GM18867 (cell line): ENCODE data around the gene NMU.
"Not testable (repeated sequence)": the region's sequence is repeated elsewhere in the genome, so short reads cannot be mapped to it uniquely, and the experiment has no call there.

Source experiments
- ATAC-seq: cut with Tn5 transposase; IDR thresholded peaks from one replicate; pipeline ENCODE4 v1.9.1; 2021; ENCODE audit warnings: mild to moderate bottlenecking, moderate library complexity; ENCODE audit not compliant: unreplicated experiment

Gene NMU

DNA sequence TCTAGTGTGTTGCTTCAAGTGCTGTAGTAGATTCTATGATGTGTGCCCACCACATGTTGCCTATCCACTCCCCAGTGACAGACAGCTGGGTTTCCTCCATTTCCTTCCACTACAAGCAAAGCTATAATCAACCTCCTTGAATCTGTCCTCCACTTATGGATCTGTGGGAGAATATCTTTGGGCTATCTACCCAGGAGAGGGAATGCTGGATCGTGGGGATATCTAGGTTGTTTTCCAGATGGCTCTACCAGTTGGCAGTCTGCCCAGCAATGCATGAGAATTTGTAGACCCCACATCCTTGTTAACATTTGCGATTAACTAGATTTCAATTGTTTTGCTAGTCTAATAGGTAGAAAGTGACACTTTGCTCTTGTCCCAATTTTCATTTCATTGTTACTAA is 10.3 kb downstream of the NMU start:
- ATAC-seq, result no peak

DNA sequence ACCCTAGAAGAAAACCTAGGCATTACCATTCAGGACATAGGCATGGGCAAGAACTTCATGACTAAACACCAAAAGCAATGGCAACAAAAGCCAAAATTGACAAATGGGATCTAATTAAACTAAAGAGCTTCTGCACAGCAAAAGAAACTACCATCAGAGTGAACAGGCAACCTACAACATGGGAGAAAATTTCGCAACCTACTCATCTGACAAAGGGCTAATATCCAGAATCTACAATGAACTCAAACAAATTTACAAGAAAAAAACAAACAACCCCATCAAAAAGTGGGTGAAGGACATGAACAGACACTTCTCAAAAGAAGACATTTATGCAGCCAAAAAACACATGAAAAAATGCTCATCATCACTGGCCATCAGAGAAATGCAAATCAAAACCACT is 12.0 kb downstream of the NMU start:
- not testable (repeated sequence) for ATAC-seq

DNA sequence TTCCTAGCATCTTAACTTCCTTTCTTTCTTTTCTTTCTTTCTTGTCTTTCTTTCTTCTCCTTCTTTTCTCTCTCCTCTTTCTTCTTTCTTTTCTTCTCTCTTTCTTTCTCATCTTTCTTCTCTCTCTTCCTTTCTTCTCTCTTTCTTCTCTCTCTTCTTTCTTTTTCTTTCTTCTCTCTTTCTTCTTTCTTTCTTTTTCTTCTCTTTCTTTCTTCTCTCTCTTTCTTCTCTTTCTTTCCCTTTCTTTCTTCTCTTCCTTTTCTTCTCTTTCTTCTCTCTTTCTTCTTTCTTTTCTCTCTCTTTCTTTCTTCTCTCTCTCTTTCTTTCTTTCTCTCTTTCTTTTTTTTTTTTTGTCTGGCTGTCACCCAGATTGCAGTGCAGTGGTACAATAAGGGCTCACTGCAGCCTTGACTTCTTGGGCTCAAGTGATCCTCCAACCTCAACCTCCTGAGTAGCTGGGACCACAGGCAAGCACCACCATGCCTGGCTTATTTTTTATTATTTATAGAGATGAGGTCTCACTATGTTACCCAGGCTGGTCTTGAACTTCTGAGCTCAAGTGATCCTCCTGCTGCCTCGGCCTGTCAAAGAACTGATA is 17.5 kb downstream of the NMU start:
- ATAC-seq, result no peak

DNA sequence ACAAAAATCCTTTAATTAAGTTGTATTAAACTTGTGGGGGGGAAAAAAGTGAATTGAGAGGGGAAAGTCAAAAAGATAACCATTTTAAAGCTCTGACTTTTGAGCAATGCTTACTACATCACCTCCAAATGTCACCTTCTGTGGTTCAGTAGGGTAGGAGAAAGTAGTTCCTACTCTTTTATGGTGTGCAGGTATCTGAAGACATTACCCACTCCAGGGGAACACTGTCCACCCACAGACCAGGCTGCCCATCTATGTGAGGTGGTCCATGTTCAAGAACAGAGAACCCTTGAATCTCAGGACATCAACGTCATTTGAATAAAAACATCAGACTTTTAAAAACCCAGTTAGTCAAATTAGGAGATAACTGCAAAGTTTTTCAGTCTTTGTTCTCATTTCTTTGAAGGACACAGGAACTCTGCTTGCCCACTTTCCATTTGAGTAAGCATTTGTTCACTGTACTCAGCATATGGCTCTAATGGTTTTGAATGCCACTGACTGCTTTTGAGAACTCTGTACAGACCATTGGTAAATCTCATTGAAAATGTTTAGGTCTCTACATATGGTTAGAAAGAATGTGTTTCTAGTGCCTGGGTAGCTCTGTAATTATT is 18.4 kb downstream of the NMU start:
- peak; percentile 100 for ATAC-seq

DNA sequence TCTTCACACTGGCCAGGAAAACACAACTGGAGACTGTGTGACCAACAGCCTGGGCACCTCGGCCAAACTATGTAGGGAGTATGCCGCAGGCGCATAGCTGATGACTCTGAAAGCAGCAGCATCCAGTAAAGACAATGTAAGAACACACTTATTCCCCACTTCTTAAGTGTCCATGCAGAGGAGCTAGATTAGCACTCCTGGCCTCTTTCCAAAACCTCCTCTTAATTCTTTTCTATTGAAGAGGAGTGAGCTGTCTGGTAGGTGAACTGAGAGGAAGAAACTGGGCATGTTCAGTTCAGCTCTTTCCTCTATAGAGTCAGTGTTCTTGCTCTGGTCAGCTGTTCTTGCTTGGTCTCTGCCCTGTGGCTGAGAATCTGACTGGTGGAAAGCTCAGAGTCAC is 21.1 kb downstream of the NMU start:
- no peak for ATAC-seq

DNA sequence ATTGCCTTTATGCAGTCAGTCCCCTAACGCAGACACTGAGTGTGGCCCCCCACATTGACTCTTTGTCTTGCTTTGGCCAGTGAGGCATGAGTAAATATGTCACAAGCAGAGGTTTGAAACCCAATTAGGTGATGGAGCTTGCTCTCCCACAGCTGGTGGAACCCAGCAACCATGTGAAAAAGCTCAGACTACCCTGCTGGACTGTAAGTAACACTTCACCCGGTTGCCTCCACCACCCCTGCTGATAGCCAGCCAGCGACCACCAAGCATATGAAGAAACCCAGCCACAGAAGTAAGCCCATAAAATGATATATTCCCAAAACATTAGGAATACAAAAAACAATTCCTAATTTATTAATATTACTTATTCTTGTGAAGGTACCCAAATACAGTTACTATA is 22.5 kb downstream of the NMU start:
- no peak for ATAC-seq

DNA sequence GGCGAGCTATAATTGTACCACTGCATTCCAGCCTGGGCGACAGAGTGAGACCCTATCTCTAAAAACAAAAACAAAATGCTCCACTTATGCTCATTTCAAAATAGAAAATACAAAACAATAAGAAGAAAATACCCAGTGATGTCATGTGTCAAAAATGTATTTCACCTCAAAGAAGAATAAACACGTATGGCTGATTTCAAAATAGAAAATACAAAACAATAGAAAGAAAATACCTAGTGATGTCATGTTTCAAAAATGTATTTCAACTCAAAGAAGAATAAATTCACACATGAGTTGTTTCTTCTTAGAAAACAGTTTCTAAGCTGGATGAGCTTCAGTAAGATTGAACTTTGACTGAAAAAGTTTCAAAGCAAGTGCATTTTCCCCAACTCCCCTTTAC is 23.8 kb downstream of the NMU start:
- ATAC-seq, result no peak

DNA sequence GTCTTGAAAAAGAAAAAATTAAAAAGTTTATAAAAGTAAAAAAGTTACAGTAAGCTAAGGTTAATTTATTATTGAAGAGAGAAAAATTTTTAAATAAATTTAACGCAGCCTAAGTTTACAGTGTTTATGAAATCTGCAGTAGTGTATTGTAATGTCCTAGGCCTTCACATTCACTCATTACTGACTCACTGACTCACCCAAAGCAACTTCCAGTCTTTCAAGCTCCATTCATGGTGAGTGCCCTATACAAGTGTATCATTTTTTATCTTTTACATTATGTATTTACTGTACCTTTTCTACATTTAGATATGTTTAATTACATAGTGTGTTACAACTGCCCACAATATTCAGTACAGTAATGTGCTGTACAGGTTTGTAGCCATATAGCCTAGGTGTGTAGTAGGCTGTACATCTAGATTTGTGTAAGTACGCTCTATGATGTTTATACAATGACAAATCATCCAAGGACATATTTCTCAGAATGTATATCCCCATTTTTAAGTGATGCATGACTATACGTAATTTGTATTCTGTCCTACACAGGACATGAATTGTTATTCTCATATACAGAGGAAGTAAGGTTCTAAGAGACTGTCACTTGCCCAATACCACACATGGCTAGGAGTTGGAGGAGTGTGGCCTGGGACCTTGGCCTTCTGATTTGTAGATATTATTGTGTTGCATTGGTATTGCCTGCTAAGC is 24.6 kb downstream of the NMU start:
- ATAC-seq, result no peak

DNA sequence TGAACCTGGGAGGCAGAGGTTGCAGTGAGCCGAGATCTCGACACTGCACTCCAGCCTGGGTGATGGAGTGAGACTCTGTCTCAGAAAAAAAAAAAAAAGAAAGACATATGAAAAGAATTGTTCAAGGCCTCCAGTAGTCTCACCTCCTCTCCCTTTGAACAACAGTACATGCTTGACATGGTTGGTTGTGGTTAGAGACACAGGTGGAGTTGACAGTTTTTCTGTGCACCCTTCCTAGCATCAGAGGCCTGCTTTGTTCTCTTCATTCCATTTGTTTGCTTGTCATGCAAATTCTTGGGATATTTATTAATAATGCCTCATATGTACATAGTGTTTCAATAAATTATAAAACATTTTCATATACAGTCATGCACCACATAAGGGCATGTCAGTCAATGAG is 25.7 kb downstream of the NMU start:
- no peak for ATAC-seq

DNA sequence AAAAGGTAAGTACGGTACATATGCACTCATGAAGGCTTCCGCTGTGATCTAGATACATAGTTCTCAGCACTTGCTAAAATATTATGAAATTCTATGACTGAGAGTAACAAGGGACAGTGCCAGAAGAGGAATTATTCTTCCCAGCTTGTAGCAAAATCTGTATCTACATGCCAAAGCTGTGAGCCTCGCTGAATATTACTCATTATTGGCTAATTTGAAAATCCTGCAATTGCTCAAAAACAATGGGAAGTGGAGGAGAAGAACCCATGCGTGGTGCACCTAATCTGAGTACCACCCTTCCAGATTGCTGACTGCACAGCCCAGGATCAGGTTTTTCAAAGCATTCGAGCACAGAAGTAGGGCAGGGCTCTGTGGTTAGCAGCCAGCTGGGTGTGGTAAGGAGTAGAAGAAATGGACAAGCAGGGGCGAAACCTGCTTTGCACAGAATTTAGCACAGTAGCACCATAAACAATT is 26.7 kb downstream of the NMU start:
- ATAC-seq, result no peak

DNA sequence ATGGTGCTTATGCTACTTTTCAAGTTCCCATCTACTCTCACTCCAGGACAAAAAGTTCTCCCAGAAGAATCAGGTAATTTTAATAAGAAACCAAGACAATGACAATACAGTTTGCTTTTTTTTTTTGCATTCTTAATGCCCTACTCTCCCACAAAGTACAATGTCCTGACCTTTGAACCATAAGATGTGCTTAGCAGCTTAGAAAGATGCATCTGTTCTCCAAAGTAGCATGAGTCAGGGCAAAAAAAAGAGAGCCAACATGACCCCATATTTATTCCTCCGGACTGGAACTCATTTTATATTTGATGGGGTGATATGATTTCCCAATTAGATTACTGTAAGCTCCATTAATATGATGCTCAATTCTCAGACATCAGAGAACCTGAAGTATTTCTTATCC is 27.5 kb downstream of the NMU start:
- ATAC-seq, result no peak

DNA sequence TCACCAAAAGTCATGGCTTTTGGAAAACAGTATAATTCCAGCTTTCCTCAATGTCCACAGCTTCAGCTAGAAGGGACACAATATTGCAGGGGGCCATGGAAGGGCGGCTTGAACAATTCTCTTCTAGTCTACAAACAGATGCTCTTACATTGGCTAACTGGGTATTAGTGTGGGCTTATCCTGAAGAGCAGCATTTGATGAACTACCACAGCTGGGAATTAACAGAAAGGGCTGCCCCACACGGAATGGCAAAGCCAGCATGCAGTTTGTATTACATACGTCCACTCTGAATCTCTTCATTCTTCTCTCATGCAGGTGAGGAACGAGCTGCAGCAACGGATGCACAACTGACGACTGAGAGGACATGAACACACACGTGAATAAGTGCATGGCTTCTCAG is 31.1 kb downstream of the NMU start:
- no peak for ATAC-seq

DNA sequence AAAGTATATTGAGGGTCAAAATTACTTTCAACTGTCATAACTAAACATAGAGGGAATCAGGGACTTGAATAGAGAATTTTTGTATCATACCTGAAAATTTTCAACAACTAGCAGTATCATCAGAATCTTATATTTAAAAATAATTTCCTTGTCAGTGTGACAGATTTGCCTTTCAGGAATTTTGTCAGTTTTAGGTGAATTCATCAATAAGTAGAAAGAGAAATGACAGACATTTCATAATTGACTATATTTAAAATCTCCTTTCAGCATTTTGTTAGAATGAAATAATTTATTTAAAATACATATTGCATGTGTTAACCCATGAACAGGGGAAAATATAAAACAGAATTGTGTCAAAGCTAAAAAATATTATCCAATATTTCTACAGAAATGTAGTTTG is 35.5 kb downstream of the NMU start:
- no peak for ATAC-seq

DNA sequence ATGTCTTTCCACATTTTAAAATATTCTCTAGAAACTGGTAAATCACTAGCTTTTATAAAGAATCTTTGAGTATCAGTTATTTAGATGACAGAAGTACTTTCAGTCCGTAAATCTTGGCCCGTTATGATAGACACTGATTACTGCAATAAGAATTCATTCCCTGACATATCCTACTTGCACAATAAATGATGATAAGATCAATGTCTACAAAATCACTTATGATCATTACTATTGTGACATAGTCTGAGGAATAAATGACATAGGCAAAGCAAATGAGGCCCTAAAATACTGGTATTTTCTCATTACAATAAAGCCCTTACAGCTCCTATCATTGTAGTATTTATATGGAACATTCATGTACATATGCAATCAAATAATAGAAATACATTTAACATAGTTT is 37.5 kb downstream of the NMU start:
- no peak for ATAC-seq

DNA sequence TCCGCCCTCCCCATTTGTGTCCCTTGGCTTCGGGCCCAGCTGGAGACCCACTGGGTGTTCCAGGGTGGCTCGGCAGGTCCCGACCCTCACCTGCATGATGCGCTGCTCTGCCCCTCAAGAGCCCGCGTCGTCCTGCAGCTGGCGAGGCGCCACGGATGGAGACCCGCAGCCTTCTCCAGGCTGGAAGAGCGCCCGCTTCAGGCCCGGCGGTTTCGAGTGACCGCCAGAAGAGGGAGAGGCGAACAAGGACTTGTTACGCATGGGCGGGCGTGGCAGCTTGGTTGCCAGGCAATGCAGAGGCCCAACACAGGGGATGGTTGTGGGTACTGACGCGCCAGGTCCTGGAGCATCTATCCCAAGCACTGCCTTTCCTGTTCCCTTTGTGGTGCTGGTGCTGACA is 44.1 kb downstream of the NMU start, which contains the start of gene PDCL2:
TSS of gene PDCL2 (minus strand) at position 232 of the 400 bp plus-strand sequence. CDS start at position 96, 136 bp downstream.
- ATAC-seq, result no peak

DNA sequence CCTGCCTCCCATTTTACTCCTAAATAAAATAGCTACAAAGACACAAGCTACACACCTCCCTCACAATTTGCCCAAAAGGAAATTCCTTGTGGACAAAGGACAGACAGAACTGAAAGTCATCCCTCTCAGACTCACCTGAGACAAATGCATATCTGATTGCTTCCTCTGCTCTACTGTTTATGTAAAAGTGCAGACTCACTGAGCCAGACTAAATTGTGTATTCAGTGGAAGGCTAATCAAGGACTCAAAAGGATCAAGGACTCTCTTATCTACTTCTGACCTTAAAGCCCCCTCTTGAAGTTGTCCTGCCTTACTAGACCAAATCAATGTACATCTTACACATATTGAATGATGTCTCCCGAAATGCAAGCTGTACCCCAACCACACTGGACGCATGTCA is 47.9 kb downstream of the NMU start:
- no peak for ATAC-seq

DNA sequence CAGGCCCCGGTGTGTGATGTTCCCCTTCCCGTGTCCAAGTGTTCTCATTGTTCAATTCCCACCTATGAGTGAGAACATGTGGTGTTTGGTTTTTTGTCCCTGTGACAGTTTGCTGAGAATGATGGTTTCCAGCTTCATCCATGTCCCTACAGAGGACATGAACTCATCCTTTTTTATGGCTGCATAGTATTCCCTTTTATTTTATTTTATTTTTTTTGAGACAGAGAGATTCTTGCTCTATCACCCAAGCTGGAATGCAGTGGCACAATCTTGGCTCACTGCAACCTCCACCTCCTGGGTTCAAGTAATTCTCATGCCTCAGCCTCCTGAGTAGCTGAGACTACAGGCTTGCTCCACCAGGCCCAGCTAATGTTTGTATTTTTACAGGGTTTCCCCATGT is 53.3 kb downstream of the NMU start:
- not testable (repeated sequence) for ATAC-seq

DNA sequence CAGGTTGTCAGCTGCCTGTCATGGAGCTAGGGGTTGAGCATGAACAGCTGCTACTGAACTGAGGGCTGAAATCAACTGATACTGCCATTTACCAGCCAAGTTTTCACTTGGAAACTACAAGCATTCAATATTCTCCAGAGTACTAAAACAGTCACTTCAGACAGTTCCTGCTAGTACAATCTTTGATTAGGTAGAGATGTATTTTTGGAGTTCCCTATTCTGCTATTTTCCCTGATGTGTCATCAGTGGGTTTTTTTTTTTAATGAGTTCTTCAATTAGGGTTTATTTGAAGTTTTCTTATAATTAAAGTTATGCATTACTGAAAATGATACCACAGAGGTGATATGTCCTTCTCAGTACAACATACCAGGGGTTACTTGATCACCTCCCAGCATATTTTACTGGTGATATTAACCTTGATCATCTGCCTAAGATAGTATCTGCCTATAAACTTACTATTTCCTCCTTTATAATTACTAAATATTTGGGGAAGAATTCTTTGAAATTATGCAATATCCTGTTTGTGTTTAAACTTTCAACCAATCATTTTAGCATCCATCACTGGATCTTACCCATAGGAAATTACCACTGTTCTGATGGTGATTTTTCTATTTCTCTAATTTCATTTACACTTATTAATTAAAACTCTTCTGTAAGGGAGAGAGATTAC is 57.6 kb downstream of the NMU start:
- no peak for ATAC-seq

DNA sequence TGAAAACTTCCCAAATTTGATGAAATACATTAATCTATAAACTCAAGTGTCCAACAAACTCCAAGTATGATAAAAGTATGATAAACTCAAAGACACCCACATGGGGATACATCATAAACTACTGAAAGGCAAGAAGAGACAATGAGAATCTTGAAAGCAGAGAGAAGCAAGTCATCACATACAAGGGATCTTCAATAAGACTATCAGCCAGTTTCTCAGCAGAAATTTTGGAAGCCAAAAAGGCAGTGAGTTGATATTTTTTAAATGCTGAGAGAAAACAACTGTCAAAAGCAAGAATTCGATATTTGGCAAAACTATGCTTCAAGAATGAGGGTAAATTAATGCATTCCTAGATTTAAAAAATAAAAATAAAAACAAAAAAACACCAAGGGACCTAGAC is 60.6 kb downstream of the NMU start:
- no peak for ATAC-seq

DNA sequence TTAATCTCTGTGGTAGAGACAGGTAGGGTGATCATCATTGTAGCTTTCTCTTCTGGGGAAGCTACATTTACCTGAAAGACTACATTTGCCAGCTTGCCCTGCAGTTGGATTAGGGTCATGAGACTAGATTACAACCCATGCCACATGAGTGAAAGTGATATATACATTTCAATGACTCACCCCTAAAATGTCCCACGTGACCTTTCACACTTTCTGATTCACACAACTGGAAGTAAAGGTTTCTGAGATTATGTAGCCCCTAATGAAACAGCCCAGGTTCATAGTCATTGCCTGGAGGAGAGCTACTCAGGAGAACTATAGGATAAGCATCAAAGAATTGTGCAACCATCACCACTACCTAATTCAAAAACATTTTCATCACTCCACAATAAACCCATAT is 61.8 kb downstream of the NMU start:
- no peak for ATAC-seq

DNA sequence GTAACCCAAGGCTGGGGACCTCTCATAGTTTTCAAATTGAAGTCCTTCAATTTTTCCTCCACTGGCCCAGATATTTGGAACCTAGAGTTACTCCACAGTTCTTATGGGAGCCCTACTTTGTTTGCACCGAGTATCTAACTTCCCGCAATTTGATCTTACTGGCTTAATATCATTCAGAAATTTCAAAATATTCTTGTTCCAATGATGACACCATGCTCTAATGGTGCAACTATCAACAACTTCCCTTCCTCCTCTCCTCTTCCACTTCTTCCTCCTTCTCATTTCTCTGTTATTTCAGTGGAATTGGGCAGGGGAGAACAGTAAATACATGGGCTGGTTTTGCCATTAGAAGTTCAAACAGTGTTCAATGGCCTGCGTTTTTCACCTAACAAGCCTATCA is 64.3 kb downstream of the NMU start:
- no peak for ATAC-seq
